CD14-positive monocyte (primary cell): Measurements from ENCODE around the gene DRD5. TPM values are rescaled to one million over a fixed set of nuclear protein-coding genes. Genes with fewer than 3 reads are reported as not detected.

ENCODE experiments used
- DNase-seq, 3 donors: peaks; one replicate each; pipeline ENCODE4 v3.0.0-alpha.2; 2011 to 2022
- H2AFZ ChIP-seq: 2 replicates; pipeline ENCODE4 v1.6.0; 2012; ENCODE audit warnings: mild to moderate bottlenecking, low read depth, low read length, inconsistent platforms; ENCODE audit not compliant: insufficient read depth, poor library complexity, severe bottlenecking
- H3K27ac ChIP-seq, 2 donors: 1 replicate in 1 of 2; 2 replicates in 1 of 2; pipeline ENCODE4 v1.5.1; 2012 to 2013; ENCODE audit warnings: low read length in 2 of 2, control low read depth in 1 of 2, inconsistent platforms in 1 of 2, low read depth in 1 of 2, mild to moderate bottlenecking in 1 of 2
- H3K27me3 ChIP-seq, 2 donors: one replicate each; pipeline versions ENCODE4 v1.6.0 to v1.6.1; 2011 to 2013; ENCODE audit warnings: low read length in 2 of 2; ENCODE audit not compliant: control insufficient read depth in 2 of 2, insufficient read depth in 2 of 2
- H3K36me3 ChIP-seq, 2 donors: replicated peaks in 1 of 2; 1 replicate in 1 of 2; 2 replicates in 1 of 2; pipeline versions ENCODE4 v1.5.1 to v1.6.1; 2012 to 2013; ENCODE audit warnings: low read length in 2 of 2, control low read depth in 1 of 2, inconsistent platforms in 1 of 2, mild to moderate bottlenecking in 1 of 2; ENCODE audit not compliant: insufficient read depth in 2 of 2, control insufficient read depth in 1 of 2
- H3K4me1 ChIP-seq, 2 donors: 1 replicate in 1 of 2; 2 replicates in 1 of 2; pipeline versions ENCODE4 v1.5.1 to v1.6.1; 2012 to 2013; ENCODE audit warnings: low read length in 2 of 2, control low read depth in 1 of 2, inconsistent platforms in 1 of 2, mild to moderate bottlenecking in 1 of 2, moderate library complexity in 1 of 2; ENCODE audit not compliant: insufficient read depth in 2 of 2, control insufficient read depth in 1 of 2
- H3K4me2 ChIP-seq: replicated peaks from 2 replicates; pipeline ENCODE3; 2012; ENCODE audit warnings: low read length, moderate library complexity, mild to moderate bottlenecking; ENCODE audit not compliant: poor library complexity, severe bottlenecking; ENCODE audit errors: extremely low read depth
- H3K4me3 ChIP-seq, 3 experiments: fragments of 200-600 bp in 1 of 3; sonication (generic) in 1 of 3; replicated peaks in 1 of 3; 1 replicate in 2 of 3; 2 replicates in 1 of 3; pipeline ENCODE4 v1.5.1; 2011 to 2013; ENCODE audit warnings: low read length in 3 of 3, mild to moderate bottlenecking in 3 of 3, control low read depth in 2 of 3, low read depth in 2 of 3, inconsistent platforms in 1 of 3, moderate library complexity in 1 of 3
- H3K79me2 ChIP-seq: 2 replicates; pipeline ENCODE4 v1.6.0; 2012; ENCODE audit warnings: mild to moderate bottlenecking, control low read depth, inconsistent platforms, low read length, moderate library complexity; ENCODE audit not compliant: insufficient read depth
- H3K9ac ChIP-seq: 2 replicates; pipeline ENCODE4 v1.6.0; 2017; ENCODE audit warnings: low read length, mild to moderate bottlenecking; ENCODE audit not compliant: insufficient read depth, poor library complexity, severe bottlenecking
- H3K9me3 ChIP-seq, 2 donors: replicated peaks in 1 of 2; 1 replicate in 1 of 2; 2 replicates in 1 of 2; pipeline versions ENCODE4 v1.5.1 to v1.6.1; 2012 to 2013; ENCODE audit warnings: low read length in 2 of 2, control low read depth in 1 of 2; ENCODE audit not compliant: control insufficient read depth in 1 of 2, insufficient read depth in 1 of 2
- H4K20me1 ChIP-seq: 2 replicates; pipeline ENCODE4 v1.6.0; 2012; ENCODE audit warnings: mild to moderate bottlenecking, low read length, control low read depth, moderate library complexity; ENCODE audit not compliant: insufficient read depth
- H3K27ac Mint-ChIP-seq, 7 donors: one replicate each; pipeline ENCODE4 v1.8.0; 2020; ENCODE audit warnings: mild to moderate bottlenecking in 7 of 7, mixed read lengths in 7 of 7, moderate library complexity in 6 of 7, inconsistent platforms in 2 of 7
- H3K27me3 Mint-ChIP-seq, 3 donors: one replicate each; pipeline ENCODE4 v1.8.0; 2021 to 2022; ENCODE audit warnings: low read depth in 3 of 3, mild to moderate bottlenecking in 3 of 3, mixed read lengths in 3 of 3, moderate library complexity in 3 of 3, inconsistent platforms in 1 of 3
- H3K36me3 Mint-ChIP-seq, 2 donors: one replicate each; pipeline ENCODE4 v1.8.0; 2020; ENCODE audit warnings: mixed read lengths in 2 of 2, inconsistent platforms in 1 of 2, mild to moderate bottlenecking in 1 of 2
- H3K4me1 Mint-ChIP-seq: one replicate; pipeline ENCODE4 v1.8.0; 2020; ENCODE audit warnings: mild to moderate bottlenecking, mixed read lengths
- H3K4me3 Mint-ChIP-seq, 2 donors: one replicate each; pipeline ENCODE4 v1.8.0; 2020; ENCODE audit warnings: mild to moderate bottlenecking in 2 of 2, mixed read lengths in 2 of 2, moderate library complexity in 1 of 2
- H3K9me3 Mint-ChIP-seq, 7 donors: one replicate each; pipeline ENCODE4 v1.8.0; 2020 to 2022; ENCODE audit warnings: mixed read lengths in 7 of 7, mild to moderate bottlenecking in 6 of 7, moderate library complexity in 6 of 7, inconsistent platforms in 2 of 7
- CTCF ChIP-seq: fragments of 200-600 bp; IDR thresholded peaks from one replicate; pipeline ENCODE4 v1.8.0; 2022; ENCODE audit warnings: antibody characterized with exemption, mild to moderate bottlenecking
- whole genome bisulfite sequencing: methylation state at CpG from one replicate; pipeline ENCODE4 v1.1.5; 2013; ENCODE audit warnings: missing lambda C conversion rate; ENCODE audit not compliant: insufficient coverage; 5-methylcytosine and 5-hydroxymethylcytosine counted together
- intact Hi-C, 2 donors: fragments of 100-400 bp; cut with micrococcal nuclease; formaldehyde crosslinking; loops; one replicate each; pipeline versions ENCODE4 v1.15.0 to v1.15.1; 2023
- polyA plus RNA-seq, 3 donors: library from polyadenylated mRNA; depleted of rRNA in 1 of 3; unstranded in 2 of 3; stranded (reverse) in 1 of 3; fragments of 300-500 nt in 2 of 3; fragments of >200 nt in 1 of 3; fragmentation: Illumina TruSeq in 2 of 3; gene quantifications; 1 replicate in 2 of 3; 2 replicates in 1 of 3; pipeline ENCODE4 v1.2.3, GENCODE V29; 2012 to 2021

DRD5 gene
- polyA plus RNA-seq, 3 donors, result not detected

- no peaks in the 10 kb centered on the region for H3K9me3 ChIP-seq
- H3K4me3 Mint-ChIP-seq, result no peak overlapping the region
- H3K27me3 Mint-ChIP-seq, result peaks cover 0 to 8% (median 8%) of the 10 kb centered on the region in 3 donors
- H3K4me1 ChIP-seq, result peaks cover 24 to 25% of the 10 kb centered on the region in 2 donors
- 41% methylated on average over 6 of the region's 9 CpGs for WGBS
- no peak overlapping the region for H3K27ac ChIP-seq
- H3K4me2 ChIP-seq, result no peak overlapping the region
- peaks cover 28% of the 10 kb centered on the region for H3K4me1 Mint-ChIP-seq
- no peaks in the 10 kb centered on the region for H3K36me3 Mint-ChIP-seq
- H4K20me1 ChIP-seq, result no peaks in the 10 kb centered on the region
- peaks cover 0 to 3% (median 0%) of the 10 kb centered on the region in 7 donors for H3K9me3 Mint-ChIP-seq
- DNase-seq, result peak in 2 of 3 donors; percentile 12 to 27
- no peaks in the 10 kb centered on the region for H3K36me3 ChIP-seq
- H3K9ac ChIP-seq, result no peak overlapping the region
- H3K27ac Mint-ChIP-seq, result peak overlapping the region in 2 of 7 donors; percentile 10 to 37
- no peak overlapping the region for H2AFZ ChIP-seq
- H3K27me3 ChIP-seq, result no peaks in the 10 kb centered on the region
- peak; percentile 70 for TF ChIP-seq CTCF
- intact Hi-C loops, result loop anchor here (2.0 to 5.0 kb wide), 2 partner anchors 252 to 298 kb away; no protein-coding TSS in a partner anchor
- H3K79me2 ChIP-seq, result no peaks in the 10 kb centered on the region
- H3K4me3 ChIP-seq, result no peak overlapping the region
Observed at GRCh38 chr4:9765091-9765490, 16.3 kb upstream of the DRD5 start.

- H3K36me3 ChIP-seq, result no peaks in the 10 kb centered on the region
- H3K9me3 ChIP-seq, result no peaks in the 10 kb centered on the region
- no peaks in the 10 kb centered on the region for H3K27me3 ChIP-seq
- H3K27ac ChIP-seq, result peak overlapping the region in 1 of 2 donors; percentile 40
- H3K9me3 Mint-ChIP-seq, result peaks cover 0 to 3% (median 0%) of the 10 kb centered on the region in 7 donors
- no CpG with 5 or more reads among the region's 1 CpG for whole genome bisulfite sequencing
- H3K4me3 Mint-ChIP-seq, result peak overlapping the region in 1 of 2 donors; percentile 33
- H3K36me3 Mint-ChIP-seq, result no peaks in the 10 kb centered on the region
- DNase-seq, result peak; percentile 6 to 60 (median 32)
- H3K4me2 ChIP-seq, result peak overlapping the region; percentile 20
- H2AFZ ChIP-seq, result no peak overlapping the region
- intact Hi-C loops, result loop anchor here (5.0 kb wide), 1 partner anchor 248 kb away; no protein-coding TSS in a partner anchor
- H3K9ac ChIP-seq, result no peak overlapping the region
- peak overlapping the region in 6 of 7 donors; percentile 29 to 76 (median 70) for H3K27ac Mint-ChIP-seq
- H3K4me1 ChIP-seq, result peaks cover 39 to 42% of the 10 kb centered on the region in 2 donors
- no peaks in the 10 kb centered on the region for H4K20me1 ChIP-seq
- H3K79me2 ChIP-seq, result no peaks in the 10 kb centered on the region
- peaks cover 48% of the 10 kb centered on the region for H3K4me1 Mint-ChIP-seq
- no peak overlapping the region for H3K4me3 ChIP-seq
- TF ChIP-seq CTCF, result no peak
- H3K27me3 Mint-ChIP-seq, result peaks cover 13 to 19% (median 18%) of the 10 kb centered on the region in 3 donors
Observed at GRCh38 chr4:9769321-9769720, 12.1 kb upstream of the DRD5 start.
